ENCODE measurements around the gene INKA1.
A peak's percentile ranks its signal among the peaks of the same experiment; 100 is the strongest.
"Not testable (repeated sequence)": the region's sequence is repeated elsewhere in the genome, so short reads cannot be mapped to it uniquely, and the experiment has no call there.

The INKA1 gene

DNA sequence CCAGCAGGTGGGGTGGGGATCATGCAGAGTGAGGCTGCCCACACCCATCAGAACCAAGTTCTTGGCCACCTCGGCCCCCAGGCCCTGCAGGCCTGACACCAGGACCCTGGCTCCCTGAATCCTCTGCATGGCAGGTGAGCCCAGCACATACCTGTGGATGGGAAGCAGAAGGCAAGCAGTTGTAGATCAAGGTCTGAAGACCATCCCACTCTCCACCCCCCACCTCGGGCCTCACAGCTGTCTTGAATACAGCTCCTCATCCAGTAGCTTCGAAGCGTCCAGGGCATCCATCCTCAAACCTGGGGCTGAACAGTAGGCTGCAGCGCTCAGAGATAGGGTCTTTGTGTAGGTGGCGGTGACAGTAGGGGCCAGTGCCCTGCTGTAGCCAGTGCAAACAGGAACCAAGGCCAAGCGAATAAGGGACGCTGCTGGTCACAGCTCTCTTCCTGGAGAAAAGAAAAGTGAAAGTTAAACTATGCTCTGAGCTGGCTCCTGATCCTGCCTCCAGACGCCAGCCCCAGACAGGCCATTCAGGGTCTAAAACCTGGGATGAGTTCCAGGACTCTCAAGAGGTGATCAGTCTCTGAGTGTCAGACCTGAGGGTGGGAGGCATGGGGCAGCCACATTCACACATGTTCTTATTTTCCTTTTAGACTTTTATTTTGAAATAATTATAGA, 10.6 kb downstream of the INKA1 start, which contains the start of gene UBA7:
Gene UBA7 (minus strand): TSS at position 457 of the 678 bp plus-strand sequence. CDS start 166 bp downstream, at position 291.
- DNase-seq, result peak; percentile 50

GRCh38 chr3:49823131-49823530, 20.1 kb downstream of the INKA1 start:
- not testable (repeated sequence) for DNase-seq

DNA sequence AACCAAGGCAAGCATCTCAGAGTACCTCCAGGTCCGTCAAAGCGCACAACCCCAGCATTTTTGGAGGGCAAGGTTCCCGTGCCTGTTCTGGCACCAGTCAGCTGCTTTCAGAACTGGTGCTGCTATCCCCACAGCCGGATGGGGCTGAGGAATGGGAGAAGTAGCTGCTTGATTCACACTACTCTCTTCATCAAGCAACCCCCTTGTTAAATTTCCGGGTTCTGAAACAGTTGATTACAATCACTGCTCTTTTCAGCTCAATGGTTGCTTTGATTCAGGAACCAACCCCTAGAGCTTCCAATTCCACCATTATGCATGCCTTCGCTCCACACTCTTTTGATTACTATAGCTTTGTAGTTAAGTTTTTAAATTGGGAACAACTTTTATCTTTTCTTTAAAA, 23.0 kb downstream of the INKA1 start:
- no peak for DNase-seq

- no peak for DNase-seq
Measured at GRCh38 chr3:49831341-49831740, 28.3 kb downstream of the INKA1 start.

- peak; percentile 83 for DNase-seq
Measured at GRCh38 chr3:49839193-49839809, 36.2 kb downstream of the INKA1 start.

- no peak for DNase-seq
Measured at GRCh38 chr3:49840388-49840787, 37.3 kb downstream of the INKA1 start.

DNA sequence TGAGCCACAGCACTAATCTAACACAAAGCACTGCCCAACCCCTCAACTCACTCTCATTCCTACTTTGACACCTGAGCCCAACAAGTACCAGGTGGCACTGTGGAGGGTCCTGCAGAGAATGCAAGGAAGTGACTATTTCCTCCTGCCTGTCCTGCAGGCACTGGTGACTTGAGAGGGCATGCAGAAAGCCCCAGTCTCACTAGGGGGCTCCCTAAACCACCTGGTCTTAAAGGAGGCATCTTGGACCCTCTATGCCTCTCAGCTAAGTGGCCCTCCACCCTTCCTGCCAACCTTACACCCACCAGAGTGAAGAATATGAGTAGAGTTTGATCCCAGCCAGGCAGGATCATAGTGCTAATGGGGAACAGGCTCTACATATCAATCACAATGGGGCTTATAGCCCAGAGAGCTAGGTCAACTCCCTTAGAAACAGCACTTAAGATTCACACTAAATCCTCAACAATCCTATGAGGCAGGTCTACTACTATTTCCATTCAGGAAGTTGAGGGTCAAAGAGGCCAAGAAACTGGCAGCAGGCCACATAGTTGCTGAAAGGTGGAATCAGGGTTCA, 38.1 kb downstream of the INKA1 start:
- peak; percentile 18 for DNase-seq

GRCh38 chr3:49841806-49842205, 38.7 kb downstream of the INKA1 start:
- DNase-seq, result no peak

- DNase-seq, result no peak
Measured at GRCh38 chr3:49842843-49843517, 39.9 kb downstream of the INKA1 start.

GRCh38 chr3:49844464-49845183, 41.6 kb downstream of the INKA1 start:
- no peak for DNase-seq

DNA sequence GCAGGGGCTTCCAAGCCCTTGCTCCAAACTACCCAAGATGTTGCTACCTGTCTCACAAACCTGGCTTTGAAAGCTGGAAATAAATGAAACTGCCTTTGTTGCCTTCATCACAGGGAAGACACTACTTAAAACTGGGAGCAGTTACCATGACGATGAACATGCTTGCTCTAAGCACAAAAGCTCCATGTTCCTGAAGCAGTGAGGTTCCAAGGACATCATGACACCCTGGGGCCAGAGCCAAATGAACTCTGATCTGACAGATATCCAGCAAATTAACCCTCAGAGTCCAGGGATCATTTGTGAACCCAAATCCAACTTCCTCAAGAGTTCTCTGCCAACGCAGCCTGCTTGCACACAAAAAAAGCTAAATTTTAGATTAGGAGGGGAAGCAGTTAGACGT, 42.6 kb downstream of the INKA1 start:
- DNase-seq, result no peak

Data from stimulated activated CD4-positive, alpha-beta T cell treated with anti-CD3 and anti-CD28 coated beads, Interleukin-15, amount 100 ng/mL, for 24 hours (primary cell).